ENCODE results near the gene KRTAP10-3.
A peak's percentile ranks its signal among the peaks of the same experiment; 100 is the strongest.

Gene KRTAP10-3

DNA sequence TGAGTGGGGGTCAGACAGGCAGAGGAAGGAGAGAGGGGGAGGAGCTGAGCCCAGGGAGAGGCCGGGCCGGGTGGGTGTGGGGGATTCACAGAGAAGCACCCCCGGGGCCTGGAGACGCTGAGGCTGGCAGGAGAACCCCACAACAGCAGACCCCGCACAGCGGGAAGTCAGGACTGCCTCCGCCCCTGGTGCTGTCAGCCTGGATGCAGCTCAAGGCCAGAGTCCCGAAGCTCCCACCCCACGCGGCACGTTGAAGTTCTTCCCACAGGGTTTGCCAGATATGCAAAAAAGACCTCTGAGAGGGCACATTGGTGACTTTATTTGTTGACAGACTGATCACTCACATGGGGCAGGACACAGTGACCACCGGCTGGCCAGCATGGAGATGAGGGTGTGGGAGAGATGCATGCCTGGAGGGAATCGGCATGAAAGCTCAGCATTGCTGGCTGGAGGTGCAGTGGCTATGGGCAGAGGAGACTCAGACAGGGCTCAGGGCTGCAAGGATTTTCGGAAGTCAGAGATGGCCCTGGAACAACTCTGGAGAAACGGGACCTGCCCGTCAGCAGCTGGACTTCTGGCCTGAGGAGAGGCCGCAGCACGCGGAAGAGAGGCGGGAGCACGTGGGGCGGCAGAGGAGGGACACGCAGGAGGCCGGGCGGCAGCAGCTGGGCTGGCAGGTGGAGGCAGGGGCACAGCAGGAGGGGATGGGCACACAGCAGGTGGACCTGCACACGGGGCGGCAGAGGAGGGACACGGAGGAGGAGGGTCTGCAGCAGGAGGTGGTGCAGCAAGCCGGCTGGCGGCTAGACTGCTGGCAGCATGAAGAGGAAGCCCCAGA lies 885 bp downstream of the KRTAP10-3 start:
- H3K4me3 Mint-ChIP-seq = no peak overlapping the region

DNA sequence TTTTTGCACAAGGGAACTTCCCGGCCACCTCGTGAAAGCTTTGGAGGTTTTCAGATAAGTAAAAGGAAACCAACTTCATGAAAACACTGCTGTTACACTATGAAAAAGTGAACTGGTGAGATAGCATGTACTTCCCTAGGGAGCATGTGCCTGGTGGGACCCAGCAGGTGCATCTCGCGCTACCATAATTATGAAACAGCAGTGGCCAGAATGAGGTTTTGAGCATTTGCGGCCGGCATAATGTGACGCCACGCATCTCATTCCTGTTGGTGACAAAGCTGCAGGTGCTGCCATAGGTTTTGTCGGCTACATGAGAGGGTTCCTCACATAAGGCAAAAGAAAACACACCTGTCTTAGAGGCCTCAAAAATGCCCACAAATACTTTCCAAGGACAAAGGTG lies 1.7 kb downstream of the KRTAP10-3 start:
- DNase-seq = no peak
- H3K36me3 Mint-ChIP-seq (ENCODE audit: low read depth) = no peaks in the 10 kb centered on the region
- H3K4me3 Mint-ChIP-seq = peak overlapping the region; percentile 20
- H3K27ac Mint-ChIP-seq = no peak overlapping the region
- H3K27me3 Mint-ChIP-seq (ENCODE audit: low read depth, poor library complexity) = peaks cover 8% of the 10 kb centered on the region
- H3K9me3 Mint-ChIP-seq = peaks cover 25% of the 10 kb centered on the region
- TF ChIP-seq, protein P1, sequence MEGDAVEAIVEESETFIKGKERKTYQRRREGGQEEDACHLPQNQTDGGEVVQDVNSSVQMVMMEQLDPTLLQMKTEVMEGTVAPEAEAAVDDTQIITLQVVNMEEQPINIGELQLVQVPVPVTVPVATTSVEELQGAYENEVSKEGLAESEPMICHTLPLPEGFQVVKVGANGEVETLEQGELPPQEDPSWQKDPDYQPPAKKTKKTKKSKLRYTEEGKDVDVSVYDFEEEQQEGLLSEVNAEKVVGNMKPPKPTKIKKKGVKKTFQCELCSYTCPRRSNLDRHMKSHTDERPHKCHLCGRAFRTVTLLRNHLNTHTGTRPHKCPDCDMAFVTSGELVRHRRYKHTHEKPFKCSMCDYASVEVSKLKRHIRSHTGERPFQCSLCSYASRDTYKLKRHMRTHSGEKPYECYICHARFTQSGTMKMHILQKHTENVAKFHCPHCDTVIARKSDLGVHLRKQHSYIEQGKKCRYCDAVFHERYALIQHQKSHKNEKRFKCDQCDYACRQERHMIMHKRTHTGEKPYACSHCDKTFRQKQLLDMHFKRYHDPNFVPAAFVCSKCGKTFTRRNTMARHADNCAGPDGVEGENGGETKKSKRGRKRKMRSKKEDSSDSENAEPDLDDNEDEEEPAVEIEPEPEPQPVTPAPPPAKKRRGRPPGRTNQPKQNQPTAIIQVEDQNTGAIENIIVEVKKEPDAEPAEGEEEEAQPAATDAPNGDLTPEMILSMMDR (IDR thresholded peaks at IDR 0.05) = no peak
- H3K4me1 Mint-ChIP-seq = peaks cover 26% of the 10 kb centered on the region

More for the DNA sequence above, 885 bp downstream of the KRTAP10-3 start:
- Mint-ChIP-seq H3K27ac (no peak overlapping the region), H3K4me1 (peaks cover 22% of the 10 kb centered on the region), H3K9me3 (peaks cover 31% of the 10 kb centered on the region), H3K36me3 (ENCODE audit: low read depth) (no peaks in the 10 kb centered on the region), H3K27me3 (ENCODE audit: low read depth, poor library complexity) (peaks cover 15% of the 10 kb centered on the region)
- no peak for DNase-seq
- TF ChIP-seq, protein P1 (IDR thresholded peaks at IDR 0.05) = no peak

DNA sequence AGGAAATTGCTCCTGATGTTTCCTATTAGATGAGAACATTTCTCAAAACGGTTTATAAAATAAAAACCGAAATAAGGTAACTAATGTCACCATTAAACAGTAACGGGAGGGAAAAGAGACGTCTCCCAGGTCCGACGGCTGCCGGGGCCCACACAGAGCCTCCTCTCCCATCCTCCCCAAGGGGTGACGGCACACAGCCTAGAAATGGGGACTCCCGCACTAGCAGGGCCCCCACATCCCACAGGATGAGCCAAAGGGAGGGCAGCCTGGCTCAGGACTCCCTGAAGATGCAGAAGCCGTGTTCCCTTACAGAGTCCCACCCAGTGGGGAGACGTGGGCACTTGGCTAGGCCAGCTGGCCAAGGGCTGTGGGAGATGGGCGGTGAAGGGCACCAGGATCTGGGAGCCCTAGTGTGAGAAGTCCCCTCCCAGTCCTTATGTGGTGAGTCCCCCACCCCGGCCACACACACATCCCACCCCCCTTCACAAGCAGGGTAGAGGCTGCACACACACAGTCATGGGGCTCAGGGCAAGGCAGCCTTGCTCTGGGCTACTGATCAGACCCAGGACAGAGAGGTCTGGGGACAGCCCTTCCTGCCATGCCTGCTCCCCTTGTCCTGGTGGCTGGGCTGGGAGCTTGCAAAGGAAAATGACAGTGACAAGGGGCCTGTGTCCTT lies 3.3 kb downstream of the KRTAP10-3 start:
- peaks cover 5% of the 10 kb centered on the region for H3K27me3 Mint-ChIP-seq (ENCODE audit: low read depth, poor library complexity)
- no peak overlapping the region for H3K4me3 Mint-ChIP-seq
- H3K4me1 Mint-ChIP-seq = peaks cover 41% of the 10 kb centered on the region
- peak overlapping the region; percentile 37 for H3K27ac Mint-ChIP-seq
- H3K36me3 Mint-ChIP-seq (ENCODE audit: low read depth) = no peaks in the 10 kb centered on the region
- TF ChIP-seq, protein P1 (IDR thresholded peaks at IDR 0.05) = no peak
- peaks cover 11% of the 10 kb centered on the region for H3K9me3 Mint-ChIP-seq
- no peak for DNase-seq

DNA sequence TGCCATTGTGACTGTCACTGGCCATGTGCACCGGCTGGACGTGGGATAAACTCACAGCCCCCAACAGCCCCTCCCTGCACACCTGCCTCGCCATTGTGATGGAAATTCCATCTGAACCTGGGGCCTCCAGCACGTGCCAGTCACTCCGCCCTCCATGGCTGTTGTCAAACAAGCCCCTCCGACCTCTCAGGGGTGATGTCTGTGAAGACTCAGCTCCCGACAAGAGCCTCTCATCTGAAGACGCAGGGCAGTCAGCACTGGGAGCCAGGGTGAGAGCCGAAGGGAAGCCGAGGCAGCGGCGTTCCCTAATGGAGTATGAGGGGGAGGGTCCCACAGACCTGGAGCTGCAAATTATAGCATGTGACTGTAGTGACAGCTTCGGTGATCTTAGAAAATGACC lies 5.9 kb downstream of the KRTAP10-3 start:
- Mint-ChIP-seq H3K4me3 (no peak overlapping the region), H3K9me3 (peaks cover 2% of the 10 kb centered on the region), H3K4me1 (peaks cover 51% of the 10 kb centered on the region), H3K27me3 (ENCODE audit: low read depth, poor library complexity) (peaks cover 3% of the 10 kb centered on the region), H3K27ac (no peak overlapping the region), H3K36me3 (ENCODE audit: low read depth) (peaks cover under 1% of the 10 kb centered on the region)
- no peak for DNase-seq
- TF ChIP-seq, protein P1 (IDR thresholded peaks at IDR 0.05) = no peak

DNA sequence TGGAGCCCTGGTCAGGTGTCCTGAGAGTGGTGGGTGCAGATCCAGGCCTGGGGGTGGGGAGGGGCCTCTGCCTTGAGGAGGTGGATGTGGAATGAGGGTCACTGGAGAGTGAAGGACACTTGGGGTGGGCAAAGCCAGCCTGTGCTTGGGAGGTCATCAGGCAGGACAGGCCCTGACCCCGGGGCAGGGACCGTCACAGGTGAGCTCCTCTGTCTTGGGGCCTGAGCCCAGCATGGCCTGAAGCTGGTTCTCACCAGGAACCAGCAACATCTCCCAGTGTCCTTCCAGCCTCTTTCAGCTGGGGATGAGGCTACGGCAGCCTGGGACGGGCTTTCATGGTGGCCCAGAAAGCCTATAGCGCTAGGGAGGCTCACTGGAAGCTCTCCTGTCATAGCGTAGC lies 6.5 kb downstream of the KRTAP10-3 start:
- Mint-ChIP-seq H3K27ac (no peak overlapping the region), H3K36me3 (ENCODE audit: low read depth) (peaks cover 6% of the 10 kb centered on the region), H3K9me3 (peaks cover 7% of the 10 kb centered on the region), H3K4me1 (peaks cover 47% of the 10 kb centered on the region), H3K4me3 (no peak overlapping the region), H3K27me3 (ENCODE audit: low read depth, poor library complexity) (peaks cover 3% of the 10 kb centered on the region)
- no peak for DNase-seq
- TF ChIP-seq, protein P1 (IDR thresholded peaks at IDR 0.05) = no peak
